Epithelial cell of esophagus (primary cell): ENCODE measurements around the gene NLGN2.

ENCODE experiments used
- DNase-seq: peaks from one replicate; pipeline ENCODE4 v3.0.0; 2010; ENCODE audit warnings: low read depth
- H3K4me3 ChIP-seq: 2 replicates; pipeline ENCODE4 v1.5.1; 2011; ENCODE audit warnings: mild to moderate bottlenecking, low read length, control low read depth
- CTCF ChIP-seq: IDR thresholded peaks from 2 replicates; pipeline ENCODE4 v1.5.1; 2011; ENCODE audit warnings: low read depth, mild to moderate bottlenecking, low read length, control low read depth, inconsistent platforms; ENCODE audit not compliant: insufficient read depth; ENCODE audit errors: missing control alignments

Gene NLGN2

GRCh38 chr17:7408863-7409262, 1.2 kb downstream of the NLGN2 start:
- no peak overlapping the region for H3K4me3 ChIP-seq
- no peak for TF ChIP-seq CTCF
- DNase-seq: no peak

- no peak for TF ChIP-seq CTCF
- no peak for DNase-seq
- no peak overlapping the region for H3K4me3 ChIP-seq
Measured at GRCh38 chr17:7409716-7410115, 2.1 kb downstream of the NLGN2 start.

- TF ChIP-seq CTCF: no peak
- no peak for DNase-seq
- H3K4me3 ChIP-seq: no peak overlapping the region
Measured at GRCh38 chr17:7410634-7411426, 3.2 kb downstream of the NLGN2 start.

GRCh38 chr17:7411427-7411750, 3.7 kb downstream of the NLGN2 start:
- no peak overlapping the region for H3K4me3 ChIP-seq
- DNase-seq: no peak
- no peak for TF ChIP-seq CTCF

- H3K4me3 ChIP-seq: no peak overlapping the region
- no peak for TF ChIP-seq CTCF
- peak; percentile 35 for DNase-seq
Measured at GRCh38 chr17:7413346-7413985, 5.8 kb downstream of the NLGN2 start.

GRCh38 chr17:7414837-7415236, 7.2 kb downstream of the NLGN2 start:
- DNase-seq: no peak
- TF ChIP-seq CTCF: no peak

GRCh38 chr17:7415784-7416183, 8.1 kb downstream of the NLGN2 start:
- DNase-seq: no peak
- TF ChIP-seq CTCF: no peak
- no peak overlapping the region for H3K4me3 ChIP-seq

More at GRCh38 chr17:7414837-7415236, 7.2 kb downstream of the NLGN2 start:
- no peak overlapping the region for H3K4me3 ChIP-seq
